HS-27A (cell line): ENCODE results near the gene TMPRSS9.

Experiments used
- DNase-seq: peaks from one replicate; pipeline ENCODE4 v3.0.0-alpha.2; 2012; ENCODE audit warnings: low read depth, missing footprints

The TMPRSS9 gene

DNA sequence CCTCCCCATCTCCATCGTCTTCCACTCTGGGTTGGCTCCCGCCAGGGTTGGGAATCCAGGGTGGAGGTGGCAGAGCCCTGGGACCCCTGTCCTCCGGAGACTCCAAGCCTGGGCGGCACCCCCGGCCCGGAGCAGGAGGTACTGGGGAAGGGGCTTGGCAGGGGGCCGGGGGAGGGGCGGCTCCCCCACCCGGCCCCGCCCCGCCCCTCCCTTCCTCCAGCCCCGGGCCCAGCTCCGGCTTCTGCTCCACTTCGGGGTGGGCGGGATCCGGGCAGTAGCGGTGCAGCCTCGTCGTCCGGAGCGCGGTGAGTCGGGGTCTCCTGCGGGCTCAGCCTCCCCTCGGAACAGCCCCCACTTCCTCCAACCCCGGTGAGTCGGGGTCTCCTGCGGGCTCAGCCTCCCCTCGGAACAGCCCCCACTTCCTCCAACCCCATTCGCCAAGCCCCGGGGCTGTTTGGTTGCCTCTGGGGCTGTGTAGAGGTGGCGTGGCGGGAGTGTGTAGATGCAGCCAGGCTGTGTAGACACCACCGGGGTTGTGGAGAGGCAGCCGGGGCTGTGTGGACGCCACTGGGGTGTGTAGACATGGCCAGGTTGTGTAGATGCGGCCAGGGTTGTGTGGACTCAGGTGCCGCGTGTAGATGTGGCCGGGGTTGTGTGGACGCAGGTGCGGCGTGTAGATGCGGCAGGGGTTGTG is at the start of gene TMPRSS9:
Gene TMPRSS9 (plus strand): TSS at position 274 of the 694 bp plus-strand sequence. CDS start 29,521 bp downstream, outside the sequence.
- no peak for DNase-seq

DNA sequence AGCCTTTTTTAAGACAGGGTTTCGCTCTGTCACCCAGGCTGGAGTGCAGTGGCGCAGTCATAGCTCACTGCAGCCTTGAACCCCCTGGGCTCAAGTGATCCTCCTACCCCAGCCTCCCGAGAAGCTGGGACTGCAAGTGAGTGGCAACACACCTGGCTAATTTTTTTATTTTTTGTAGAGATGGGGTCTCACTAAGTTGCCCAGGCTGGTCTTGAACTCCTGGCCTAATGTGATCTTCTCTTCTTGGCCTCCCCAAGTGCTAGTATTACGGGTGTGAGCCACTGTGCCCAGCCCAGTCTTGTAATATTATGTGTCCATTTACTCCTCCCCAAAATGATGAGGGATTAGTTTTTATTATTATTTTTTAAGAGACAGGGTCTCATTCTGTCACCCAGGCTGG is 49.0 kb upstream of the TMPRSS9 start:
- no peak for DNase-seq

DNA sequence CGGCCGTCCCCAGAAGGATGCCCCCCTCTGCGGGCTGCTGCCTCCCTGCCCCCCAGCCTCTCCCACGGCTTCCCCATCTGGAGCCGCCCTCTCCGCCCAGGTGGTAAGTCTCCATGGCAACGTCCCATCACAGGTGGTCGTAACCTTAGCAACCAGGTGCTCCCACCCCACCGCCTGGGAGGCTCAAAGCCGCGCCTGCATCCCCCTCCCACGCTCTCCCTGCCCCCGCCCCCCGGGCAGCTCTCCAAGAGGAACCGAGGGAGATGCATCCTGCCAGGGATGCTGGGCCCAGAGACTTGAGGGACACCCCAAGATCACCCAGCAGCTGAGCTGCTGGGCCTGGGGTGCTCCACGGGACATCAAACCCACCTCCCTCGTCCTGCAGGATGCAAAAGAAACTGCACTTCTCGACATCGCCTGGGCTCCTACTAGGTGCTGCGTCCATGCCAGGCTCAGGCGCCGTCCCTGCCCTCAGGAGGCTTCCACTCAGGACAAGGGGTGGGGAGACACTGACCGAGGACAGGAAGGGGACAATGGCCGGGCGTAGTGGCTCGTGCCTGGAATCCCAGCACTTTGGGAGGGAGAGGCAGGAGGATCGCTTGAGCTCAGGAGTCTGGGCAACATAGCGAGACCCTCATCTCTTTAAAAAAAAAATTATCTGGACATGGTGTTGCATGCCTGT is 47.1 kb upstream of the TMPRSS9 start:
- DNase-seq, result no peak

DNA sequence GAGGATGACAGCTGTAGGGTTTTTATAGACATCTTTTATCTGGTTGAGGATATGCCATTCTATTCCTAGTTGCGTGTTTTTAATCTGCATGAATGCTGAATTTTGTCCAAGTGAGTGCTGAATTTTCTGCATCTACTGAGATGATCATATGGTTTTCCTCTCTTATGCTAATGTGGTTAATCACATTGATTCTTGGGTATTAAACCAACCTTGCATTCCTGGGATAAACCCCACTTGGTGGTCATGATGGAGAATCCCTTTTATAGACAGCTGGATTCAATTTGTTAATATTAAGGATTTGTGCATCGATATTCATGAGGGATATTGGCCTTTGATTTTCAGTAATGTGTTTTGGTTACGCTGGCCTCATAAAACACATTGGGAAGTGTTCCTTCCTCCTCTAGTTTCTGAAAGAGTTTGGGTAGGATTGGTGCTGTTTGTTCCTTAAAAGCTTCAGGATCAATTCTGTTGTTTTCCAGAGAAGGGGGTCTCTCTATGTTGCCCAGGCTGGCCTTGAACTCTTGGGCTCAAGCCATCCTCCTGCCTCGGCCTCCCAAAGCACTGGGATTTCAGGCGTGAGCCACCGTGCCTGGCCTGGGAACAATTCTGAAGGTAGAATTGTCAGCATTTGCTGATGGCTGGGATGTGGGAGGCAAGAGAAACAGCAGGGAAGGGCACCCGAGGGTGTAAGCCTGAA is 44.8 kb upstream of the TMPRSS9 start:
- DNase-seq, result no peak

DNA sequence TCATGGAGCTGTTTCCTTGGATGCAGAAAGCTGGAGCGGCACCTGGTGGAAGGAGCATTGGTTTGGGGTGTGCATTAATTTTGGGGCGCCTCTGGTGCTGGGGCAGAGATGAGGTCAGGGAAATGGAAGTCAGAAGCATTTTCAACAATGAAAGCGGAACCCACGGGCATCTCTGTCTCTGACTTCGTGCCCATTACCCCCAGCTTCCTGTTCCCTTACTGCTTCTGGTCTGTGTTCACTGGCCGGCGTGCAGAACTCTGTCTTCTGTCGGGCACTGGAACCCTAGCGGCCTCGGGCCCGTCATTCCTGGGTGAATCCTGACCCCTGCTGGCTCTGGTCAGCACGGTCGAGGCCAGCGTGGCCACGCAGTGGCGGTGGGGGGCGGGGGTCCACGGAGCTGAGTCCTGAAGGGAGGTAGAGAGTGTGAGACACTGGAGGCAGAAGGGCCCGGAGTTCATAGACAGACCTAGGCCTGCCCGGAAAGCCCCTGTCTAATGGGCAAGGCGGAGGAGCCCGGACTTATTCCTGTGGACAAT is 44.2 kb upstream of the TMPRSS9 start:
- DNase-seq, result no peak

DNA sequence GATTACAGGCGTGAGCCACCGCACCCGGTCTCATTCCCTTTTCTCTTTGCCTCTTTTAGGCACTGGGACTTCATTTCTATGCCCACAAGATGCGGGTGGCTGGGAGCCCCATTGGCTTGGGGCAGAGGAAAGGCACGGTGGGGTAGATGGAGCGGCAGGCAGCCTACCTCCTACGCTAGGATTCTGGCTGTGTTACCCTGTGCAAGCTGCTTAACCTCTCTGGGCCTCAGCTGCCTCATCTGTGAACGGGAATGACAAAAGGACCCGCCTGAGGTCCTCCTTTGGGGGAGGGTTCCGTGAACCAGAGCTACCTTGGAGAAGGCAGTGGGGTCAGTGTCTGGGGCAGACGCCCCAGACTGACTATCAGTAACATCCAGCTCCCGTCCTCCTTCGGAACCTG is 42.8 kb upstream of the TMPRSS9 start:
- no peak for DNase-seq

DNA sequence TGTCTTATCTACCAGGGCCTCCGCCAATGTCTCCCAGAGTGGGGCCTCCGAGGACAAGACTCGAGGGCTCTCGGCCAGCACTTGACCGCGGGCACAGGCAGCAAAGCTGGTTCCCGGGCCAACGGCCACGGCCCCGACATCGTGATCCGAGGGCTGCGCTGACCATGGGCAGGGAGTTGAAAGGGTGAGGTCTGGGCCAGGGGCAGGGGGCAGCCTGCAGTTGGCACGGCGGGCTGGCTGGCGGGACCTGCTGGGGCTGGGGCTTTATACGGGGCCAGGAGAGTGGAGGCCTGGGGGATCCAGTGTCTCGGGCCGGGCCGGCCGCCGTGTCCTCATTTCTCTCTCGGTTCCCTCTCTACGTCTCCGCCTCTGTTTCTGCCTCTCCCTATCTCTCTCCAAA is 42.3 kb upstream of the TMPRSS9 start:
- DNase-seq, result no peak

DNA sequence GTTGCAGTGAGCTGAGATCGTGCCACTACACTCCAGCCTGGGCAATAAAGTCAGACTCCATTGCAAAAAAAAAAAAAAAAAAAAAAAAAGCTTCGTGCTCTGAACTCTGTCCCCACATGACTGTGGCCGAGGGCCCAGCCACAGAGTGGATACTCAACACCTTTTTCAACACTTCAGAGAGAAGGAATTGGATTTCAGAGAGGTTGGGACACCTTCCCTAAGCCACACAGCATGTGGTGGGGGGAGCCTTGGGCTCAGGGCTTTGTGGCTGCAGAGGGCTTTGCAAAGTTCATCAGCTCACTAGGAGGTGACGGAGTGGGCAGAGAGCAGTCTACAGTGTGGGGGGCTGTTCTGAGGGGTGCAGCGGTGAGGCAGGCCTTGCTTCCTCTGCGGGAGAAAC is 41.1 kb upstream of the TMPRSS9 start:
- DNase-seq, result no peak

DNA sequence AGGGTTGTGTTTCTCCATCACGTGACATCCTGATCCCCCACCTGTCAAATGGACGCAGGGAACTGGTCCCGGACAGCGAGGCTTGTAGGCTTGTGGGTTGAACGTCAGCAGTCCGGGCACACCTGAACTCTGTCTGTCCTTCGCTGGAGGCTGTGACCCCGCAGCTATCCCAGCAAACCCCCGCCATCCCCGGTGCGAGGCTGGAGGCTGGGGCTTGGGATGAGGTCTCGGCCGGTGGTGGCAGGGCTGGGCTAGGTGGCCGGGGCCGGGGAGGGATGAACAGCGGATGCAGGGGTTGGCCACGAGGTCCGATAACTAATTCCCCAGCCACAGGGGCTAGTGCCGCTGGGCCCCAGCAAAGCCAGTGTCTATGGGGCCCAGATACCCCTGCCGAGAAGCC is 40.5 kb upstream of the TMPRSS9 start:
- DNase-seq, result no peak

DNA sequence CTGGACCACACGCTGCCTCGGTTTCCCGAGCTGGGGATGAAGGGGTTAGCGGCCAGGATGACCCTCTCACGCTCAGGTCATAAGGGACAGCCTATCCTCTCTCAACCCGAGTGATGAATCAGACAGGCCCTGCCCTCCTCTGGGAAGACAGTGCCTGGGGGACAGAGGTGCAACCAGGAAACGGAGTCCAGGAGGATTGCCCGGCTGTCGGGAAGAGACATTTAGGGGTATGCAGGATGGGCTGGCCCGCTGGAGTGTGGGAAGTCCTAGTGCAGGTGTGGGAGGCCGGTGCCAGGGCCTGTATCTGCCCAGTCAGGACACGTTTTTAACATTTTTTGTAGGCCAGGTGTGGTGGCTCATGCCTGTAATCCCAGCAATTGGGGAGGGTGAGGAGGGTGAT is 40.0 kb upstream of the TMPRSS9 start:
- no peak for DNase-seq

DNA sequence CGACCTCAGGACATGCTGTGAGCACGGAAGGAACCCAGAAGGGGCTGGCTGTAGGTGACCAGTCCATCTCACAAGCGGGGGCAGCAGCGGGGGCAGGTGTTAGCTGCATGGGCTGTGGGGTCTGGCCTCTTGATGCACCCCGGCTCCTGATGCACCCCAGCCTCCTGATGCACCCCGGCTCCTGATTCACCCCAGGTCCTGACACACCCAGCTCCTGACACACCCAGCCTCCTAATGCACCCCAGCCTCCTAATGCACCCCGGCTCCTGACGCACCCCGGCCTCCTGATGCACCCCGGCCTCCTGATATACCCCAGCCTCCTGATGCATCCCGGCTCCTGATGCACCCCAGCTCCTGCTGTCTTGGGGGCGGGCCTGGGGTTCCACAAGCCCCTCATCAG is 39.1 kb upstream of the TMPRSS9 start:
- no peak for DNase-seq

DNA sequence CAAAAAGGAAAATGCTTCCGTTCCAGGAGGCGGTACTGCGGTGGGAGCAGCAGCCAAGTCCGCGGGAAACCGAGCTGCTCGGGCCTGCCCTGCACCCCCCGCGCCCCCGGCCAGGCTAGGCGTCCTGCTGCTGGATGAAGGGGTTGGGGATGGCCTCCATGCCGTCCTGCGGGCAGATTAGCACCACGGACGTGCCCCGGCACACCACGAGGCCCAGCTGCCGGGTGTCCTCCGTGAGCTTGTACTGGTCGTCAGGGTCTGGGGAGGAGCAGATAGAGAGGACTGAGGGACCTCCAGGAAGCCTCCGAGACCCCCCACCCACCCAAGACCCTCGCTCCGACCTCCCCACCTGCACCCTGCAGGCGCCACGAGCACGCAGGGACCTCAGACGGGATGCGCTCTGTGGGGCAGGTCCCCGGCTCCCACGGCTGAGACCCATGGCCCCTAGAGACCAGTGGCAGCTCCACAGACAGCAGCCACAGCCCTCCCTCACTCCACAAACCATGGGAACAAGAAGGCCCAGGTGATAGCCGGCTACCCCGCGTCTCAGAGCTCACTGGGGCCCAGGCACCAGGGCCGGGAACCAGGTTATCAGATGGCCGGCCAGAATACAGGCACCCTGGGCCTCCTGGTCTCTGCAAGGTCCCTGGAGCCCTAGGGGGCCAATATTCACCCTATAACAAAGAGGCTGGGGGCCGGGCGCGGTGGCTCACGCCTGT is 38.3 kb upstream of the TMPRSS9 start:
- DNase-seq, result no peak

DNA sequence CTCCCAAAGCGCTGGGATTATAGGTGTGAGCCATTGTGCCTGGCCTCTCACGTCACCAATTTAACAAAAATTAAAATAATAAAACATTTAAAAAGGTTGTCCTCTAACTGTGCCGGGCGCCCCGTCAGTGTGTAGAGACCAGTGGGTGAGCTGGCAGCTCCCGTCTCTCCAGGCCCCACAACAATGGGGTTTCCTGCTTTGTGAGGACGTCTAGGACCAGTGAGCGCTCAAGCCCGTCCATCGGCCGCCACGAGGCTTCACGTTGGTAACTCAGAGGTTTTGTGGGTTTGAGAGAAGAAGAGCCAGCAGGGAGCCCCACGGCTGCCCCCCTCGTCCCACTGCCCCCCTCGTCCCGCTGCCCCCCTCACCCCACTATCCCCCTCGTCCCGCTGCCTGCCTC is 36.4 kb upstream of the TMPRSS9 start:
- no peak for DNase-seq

DNA sequence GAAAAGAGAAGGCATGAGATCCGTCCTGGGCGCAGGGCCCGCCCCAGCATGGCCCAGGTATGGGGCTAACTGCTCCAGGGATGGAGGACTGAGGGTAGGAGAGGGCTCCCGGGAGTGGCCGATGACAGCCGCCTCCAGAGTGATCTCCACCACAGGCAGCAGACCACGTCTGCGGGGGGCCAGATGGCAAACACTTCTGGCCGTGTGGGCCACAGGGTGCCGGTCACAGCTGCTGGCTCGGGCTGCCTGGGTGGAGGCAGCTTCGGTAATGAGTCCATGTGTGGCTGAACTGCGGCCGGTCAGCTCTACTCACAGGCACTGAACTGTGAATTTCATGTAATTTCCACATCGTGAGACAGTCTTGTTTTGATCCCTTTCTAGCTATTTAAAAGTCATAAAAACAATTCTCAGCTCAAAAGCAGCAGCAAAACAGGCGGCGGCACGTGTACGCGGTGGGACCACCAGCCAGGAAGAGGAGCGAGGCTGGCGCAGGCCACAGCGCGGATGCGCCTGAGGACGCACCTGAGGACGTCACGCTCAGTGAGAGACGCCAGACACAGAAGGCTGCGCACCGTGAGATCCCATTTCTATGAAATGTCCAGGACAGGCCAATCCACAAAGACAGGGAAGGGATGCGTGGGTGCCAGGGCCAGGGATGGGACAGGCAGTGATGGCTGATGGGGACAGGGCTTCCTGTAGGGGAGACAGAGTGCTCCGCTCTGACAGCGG is 35.7 kb upstream of the TMPRSS9 start:
- no peak for DNase-seq

DNA sequence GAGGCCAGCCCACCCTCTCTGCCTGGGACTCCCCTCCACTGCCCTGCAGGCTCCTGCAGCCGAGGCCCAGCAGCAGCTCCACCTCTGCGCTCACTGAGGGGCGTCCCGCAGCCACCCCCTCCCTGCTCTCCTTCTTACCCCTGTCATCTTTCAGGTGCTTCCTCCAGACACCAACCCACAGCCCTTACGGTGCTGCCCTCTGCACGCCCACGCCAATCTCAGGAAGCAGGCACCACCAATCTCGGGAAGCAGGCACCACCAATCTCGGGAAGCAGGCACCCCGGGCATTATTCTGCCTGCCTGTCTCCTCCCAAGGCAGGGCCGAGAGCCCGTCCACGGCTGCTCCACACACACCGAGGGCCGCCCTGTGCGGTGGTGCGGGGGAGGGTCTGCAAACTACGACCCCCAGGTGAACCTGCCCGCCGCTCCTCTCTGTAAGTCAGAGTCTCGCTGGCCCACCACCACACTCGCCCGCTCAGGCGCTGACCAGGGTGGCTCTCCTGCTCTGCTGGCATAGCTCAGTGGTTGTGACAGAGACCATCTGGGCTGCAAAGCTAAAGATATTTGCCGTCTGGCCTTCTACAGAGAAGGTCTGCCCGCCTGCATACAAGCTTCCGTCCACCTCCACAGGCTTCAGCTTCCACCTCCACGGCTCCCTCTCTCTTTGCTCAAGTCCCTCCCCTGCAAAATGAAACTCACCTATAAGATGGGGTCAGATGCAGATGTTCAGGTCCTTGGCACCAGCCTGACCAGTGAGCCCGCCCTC is 34.6 kb upstream of the TMPRSS9 start:
- DNase-seq, result no peak

DNA sequence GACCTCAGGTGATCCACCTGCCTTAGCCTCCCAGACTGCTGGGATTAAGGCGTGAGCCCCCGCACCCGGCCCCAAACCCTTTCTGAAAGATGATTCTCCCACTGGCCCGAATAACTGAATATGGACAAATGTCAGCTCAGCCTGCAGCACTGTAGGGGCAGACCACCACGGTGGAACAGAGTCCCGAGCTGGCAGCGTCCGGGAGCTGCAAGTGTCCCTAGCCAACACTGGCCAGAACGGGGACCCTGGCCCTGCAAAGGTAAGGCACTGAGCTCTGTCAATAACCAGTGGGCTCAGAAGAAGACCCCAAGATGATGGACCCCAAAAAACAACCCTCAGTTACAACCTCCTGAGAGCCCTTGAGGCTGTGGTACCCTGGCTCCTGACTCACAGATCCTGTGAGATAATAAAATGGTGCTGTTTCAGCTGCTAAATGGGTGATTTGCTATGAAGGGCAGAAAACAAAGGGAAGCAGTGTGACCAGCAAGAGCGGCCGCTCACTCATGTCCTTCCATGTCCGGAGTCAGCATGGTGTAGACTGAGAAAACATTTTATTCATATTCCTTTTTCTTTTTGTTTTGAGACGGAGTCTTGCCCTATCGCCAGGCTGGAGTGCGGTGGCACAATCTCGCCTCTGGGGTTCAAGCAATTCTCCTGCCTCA is 33.2 kb upstream of the TMPRSS9 start:
- no peak for DNase-seq

DNA sequence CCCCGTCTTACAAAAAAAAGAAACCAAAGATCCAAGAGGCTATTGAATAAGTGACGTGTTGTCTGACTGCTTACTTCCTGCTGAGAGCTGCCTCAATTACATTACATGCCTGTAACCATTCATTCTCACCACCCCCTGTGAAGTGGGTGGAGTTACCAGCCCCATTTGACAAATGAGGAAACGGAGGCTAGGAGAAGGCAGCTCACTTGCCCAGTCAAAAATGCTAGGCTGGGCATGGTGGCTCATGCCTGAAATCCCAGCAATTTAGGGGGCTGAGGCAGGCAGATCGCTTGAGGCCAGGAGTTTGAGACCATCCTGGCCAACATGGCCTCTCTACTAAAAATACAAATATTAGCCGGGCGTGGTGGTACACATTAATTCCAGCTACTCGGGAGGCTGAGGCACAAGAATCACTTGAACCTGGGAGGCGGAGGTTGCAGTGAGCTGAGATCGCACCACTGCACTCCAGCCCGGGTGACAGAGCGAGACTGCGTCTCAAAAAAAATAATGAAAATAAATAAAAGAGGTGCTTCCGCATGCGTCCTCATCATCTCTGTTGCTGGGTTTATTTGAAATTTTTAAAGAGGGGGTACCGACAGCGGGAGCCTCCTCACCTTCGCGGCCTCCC is 32.2 kb upstream of the TMPRSS9 start:
- DNase-seq, result peak; percentile 11

DNA sequence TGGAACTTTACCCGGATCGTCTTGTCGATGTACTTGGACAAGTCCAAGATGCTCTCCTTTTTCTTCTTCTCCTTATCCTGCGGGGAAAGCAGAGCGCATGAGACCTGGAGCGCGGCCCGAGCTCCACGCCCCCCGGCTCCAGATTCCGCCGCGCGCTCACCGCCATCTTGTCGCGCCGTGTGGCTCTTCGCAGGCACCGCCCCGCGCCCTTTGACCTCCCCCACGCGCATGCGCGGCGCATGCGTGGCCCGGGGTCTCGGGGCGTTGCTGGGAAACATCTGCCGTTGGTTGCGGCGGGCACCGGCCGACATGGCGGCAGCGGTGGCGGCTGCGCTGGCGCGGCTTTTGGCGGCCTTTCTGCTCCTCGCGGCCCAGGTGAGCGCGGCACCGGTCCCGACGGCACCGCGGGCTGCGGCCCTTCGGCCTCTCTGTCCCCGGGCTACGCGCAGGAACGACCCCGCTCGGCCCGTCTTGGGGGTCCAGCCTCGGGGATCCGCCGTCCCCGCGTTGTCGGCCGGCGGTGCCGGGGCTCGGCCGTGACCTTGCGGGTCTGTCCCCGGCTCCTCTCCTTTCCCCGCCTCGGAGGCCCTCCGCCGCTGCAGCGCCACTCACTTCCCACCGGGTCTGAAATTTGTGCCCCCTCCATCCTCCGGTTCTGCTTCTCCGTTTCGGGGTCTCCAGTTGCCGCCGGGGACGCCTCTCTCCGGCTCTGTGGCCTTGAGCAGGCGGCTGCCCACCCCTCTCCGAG is 31.5 kb upstream of the TMPRSS9 start, which contains the start of the genes LSM7 and SPPL2B:
Gene LSM7 (minus strand): TSS at position 186 of the 748 bp plus-strand sequence. CDS start 20 bp downstream, at position 166.
Gene SPPL2B (plus strand): TSS at position 284 of the 748 bp plus-strand sequence. CDS start 26 bp downstream, at position 310.
- peak; percentile 45 for DNase-seq

DNA sequence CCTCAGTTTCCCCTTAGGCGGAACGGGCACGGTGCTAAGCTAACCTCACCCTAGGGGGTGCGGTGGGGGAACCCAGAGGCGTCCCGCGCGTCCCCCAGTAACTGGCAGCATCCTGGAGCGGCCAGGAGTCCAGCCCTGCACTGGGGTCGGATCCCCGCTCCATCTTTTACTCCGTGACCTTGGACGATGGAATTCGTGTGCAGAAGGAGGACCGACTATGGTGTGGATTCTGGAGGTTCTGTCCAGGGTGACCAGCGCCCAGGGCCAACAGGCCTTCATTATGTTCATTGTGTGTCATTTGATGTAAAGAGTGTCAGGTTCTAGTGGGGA is 31.0 kb upstream of the TMPRSS9 start:
- no peak for DNase-seq
